Panc1 (cell line): ENCODE data around the gene FAM90A1. TPM values are rescaled to one million over a fixed set of nuclear protein-coding genes. Genes with fewer than 3 reads are reported as not detected.
"Not testable (repeated sequence)": the region's sequence is repeated elsewhere in the genome, so short reads cannot be mapped to it uniquely, and the experiment has no call there.

Experiments
- ATAC-seq: fragments of 200-7000 bp; cut with Tn5 transposase; 2 replicates; pipeline ENCODE4 v1.9.1; 2020; ENCODE audit warnings: mild to moderate bottlenecking, moderate library complexity
- BruUV-seq: library from RNA; stranded (reverse); fragments of 400-500 nt; replicated peaks from 2 replicates; lab custom pipeline; 2021; lab: Mats Ljungman, UMichigan
- CTCF ChIA-PET: fragments of 300-600 bp; sonication (Branson Sonifier 250); formaldehyde crosslinking; loops from one replicate; lab custom pipeline; 2022; ENCODE audit warnings: antibody characterized with exemption; lab: Charles Lee
- POLR2A ChIA-PET: fragments of 300-600 bp; sonication (Branson Sonifier 250); formaldehyde crosslinking; loops from one replicate; lab custom pipeline; 2022; ENCODE audit warnings: antibody characterized with exemption; lab: Charles Lee
- DNase-seq: peaks from one replicate; pipeline ENCODE4 v3.0.0-alpha.2; 2010; ENCODE audit warnings: low read depth, low spot score
- H3K27ac ChIP-seq: 2 replicates; pipeline ENCODE4 v1.5.1; 2011; ENCODE audit warnings: mild to moderate bottlenecking, low read length, inconsistent platforms
- H3K27me3 ChIP-seq: fragments of 200-500 bp; sonication (Bioruptor generic); 2 replicates; pipeline ENCODE4 v1.6.0; 2014; ENCODE audit warnings: low read length, inconsistent platforms; ENCODE audit not compliant: control insufficient read depth, insufficient read depth
- H3K36me3 ChIP-seq: fragments of 200-500 bp; sonication (Bioruptor generic); 2 replicates; pipeline ENCODE4 v1.5.1; 2014; ENCODE audit warnings: inconsistent platforms, mild to moderate bottlenecking, low read length, moderate library complexity; ENCODE audit not compliant: control insufficient read depth, insufficient read depth
- H3K4me1 ChIP-seq: 2 replicates; pipeline ENCODE4 v1.5.1; 2011; ENCODE audit warnings: inconsistent platforms, mild to moderate bottlenecking, low read length, moderate library complexity; ENCODE audit not compliant: control insufficient read depth, insufficient read depth
- H3K4me3 ChIP-seq, 2 experiments: 2 replicates each; pipeline ENCODE4 v1.5.1; 2011 to 2012; ENCODE audit warnings: low read depth in 2 of 2, low read length in 2 of 2, mild to moderate bottlenecking in 2 of 2, inconsistent platforms in 1 of 2, moderate library complexity in 1 of 2
- H3K9me3 ChIP-seq: fragments of 200-500 bp; sonication (Bioruptor generic); 2 replicates; pipeline ENCODE4 v1.5.1; 2014; ENCODE audit warnings: low read depth, mild to moderate bottlenecking, inconsistent platforms, low read length, moderate library complexity; ENCODE audit not compliant: control insufficient read depth, insufficient read depth
- POLR2AphosphoS5 ChIP-seq: IDR thresholded peaks from 2 replicates; pipeline ENCODE4 v1.6.1; 2012; ENCODE audit warnings: mild to moderate bottlenecking, low read depth, low read length, moderate library complexity
- REST ChIP-seq, 2 experiments: IDR thresholded peaks; 2 replicates each; pipeline ENCODE4 v1.6.1; 2011 to 2012; ENCODE audit warnings: low read depth in 2 of 2, control low read depth in 1 of 2, low read length in 1 of 2, mild to moderate bottlenecking in 1 of 2, moderate library complexity in 1 of 2; ENCODE audit not compliant: insufficient read depth in 1 of 2
- SIN3A ChIP-seq: IDR thresholded peaks from 2 replicates; pipeline ENCODE4 v1.6.1; 2012; ENCODE audit warnings: low read depth, mild to moderate bottlenecking, low read length, moderate library complexity, borderline replicate concordance; ENCODE audit not compliant: insufficient read depth
- TCF7L2 ChIP-seq: IDR thresholded peaks from 2 replicates; pipeline ENCODE4 v1.6.1; 2011; ENCODE audit warnings: mild to moderate bottlenecking, low read depth, low read length, inconsistent platforms
- in situ Hi-C: cut with HindIII; loops from 2 replicates; pipeline ENCODE4 v1.10.0; 2016; ENCODE audit warnings: low sequenced_read_pairs, low pct_unique_long_range_greater_than_20kb
- intact Hi-C: fragments of 100-400 bp; cut with micrococcal nuclease; formaldehyde crosslinking; loops from one replicate; pipeline ENCODE4 v1.10.0; 2022; ENCODE audit not compliant: unreplicated experiment
- total RNA-seq: library from RNA; stranded (reverse); gene quantifications from one replicate; pipeline ENCODE4 v1.2.1, GENCODE V29; 2021; ENCODE audit not compliant: unreplicated experiment

FAM90A1 gene
- total RNA-seq, 1 experiment from 2014 or later, result not detected

- Histone ChIP-seq H3K4me3 (no peak overlapping the region), H3K9me3 (no peaks in the 10 kb centered on the region), H3K36me3 (no peaks in the 10 kb centered on the region), H3K27ac (no peak overlapping the region), H3K27me3 (no peaks in the 10 kb centered on the region), H3K4me1 (no peaks in the 10 kb centered on the region)
- BruUV-seq, result no TSS peak
- ChIA-PET CTCF (interaction anchor here (0.7 kb wide), 1 partner anchor 183 kb away, joined by 11 read pairs; no protein-coding TSS in a partner anchor), POLR2A (no interaction called here)
- intact Hi-C loops, result no loop called here
- TF ChIP-seq POLR2AphosphoS5 (no peak), TCF7L2 (no peak), REST (IDR thresholded peaks at IDR 0.05; ENCODE audit: insufficient read depth in 1 of 2, low read depth in 2 of 2, low read length in 1 of 2) (no peak), SIN3A (no peak)
- ATAC-seq, result no peak
- in situ Hi-C loops, result no loop called here
- no peak for DNase-seq
These were observed 1.1 kb downstream of the FAM90A1 start for GRCh38 chr12:8226355-8226754.

DNA sequence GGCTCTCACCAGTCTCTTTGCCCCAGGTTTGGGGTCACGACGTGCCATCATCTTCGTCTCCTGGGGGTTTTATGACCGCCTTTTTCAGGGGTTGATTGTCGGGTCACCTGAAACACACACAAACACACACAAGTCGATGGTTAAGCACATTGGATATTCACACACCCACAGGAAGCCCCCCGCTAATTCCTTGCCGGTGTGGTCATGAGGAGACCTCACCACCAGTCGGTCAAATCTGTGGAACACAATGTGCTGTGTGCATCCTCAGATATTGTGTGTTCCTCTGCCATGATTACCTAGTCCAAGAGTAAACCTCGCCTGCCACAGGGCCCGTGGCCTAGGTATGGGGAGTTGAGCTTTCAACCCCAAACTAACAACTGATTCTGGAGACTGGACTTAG lies 2.6 kb downstream of the FAM90A1 start:
- H3K4me1 ChIP-seq, ATAC-seq, POLR2A ChIA-PET, intact Hi-C loops, H3K9me3 ChIP-seq, H3K27me3 ChIP-seq, H3K36me3 ChIP-seq, BruUV-seq, H3K27ac ChIP-seq, CTCF ChIA-PET, H3K4me3 ChIP-seq, DNase-seq, in situ Hi-C loops: not testable (repeated sequence)

DNA sequence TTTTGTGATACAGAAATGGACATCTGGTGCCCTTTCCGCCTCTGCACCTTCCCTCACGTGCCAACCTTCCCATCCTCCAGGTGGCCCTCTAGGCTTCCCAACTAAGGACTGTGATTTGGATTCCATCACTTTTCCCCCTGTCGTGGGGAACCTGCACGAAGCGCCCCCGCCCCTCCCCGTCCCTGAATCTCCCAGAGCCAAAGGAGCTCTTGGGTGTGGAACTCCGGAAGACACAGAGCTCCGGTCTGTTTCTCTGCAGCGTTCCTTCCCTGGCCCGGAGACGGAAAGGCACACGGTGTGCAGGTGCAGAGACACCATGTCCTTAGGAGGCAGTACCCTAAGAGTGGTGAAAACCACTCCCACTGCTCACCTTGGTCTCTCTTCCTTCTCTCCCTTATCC lies 3.8 kb downstream of the FAM90A1 start:
- ATAC-seq, POLR2A ChIA-PET, H3K27me3 ChIP-seq, H3K36me3 ChIP-seq, H3K9me3 ChIP-seq, H3K4me3 ChIP-seq, intact Hi-C loops, H3K4me1 ChIP-seq, DNase-seq, BruUV-seq, CTCF ChIA-PET, in situ Hi-C loops, H3K27ac ChIP-seq: not testable (repeated sequence)

- POLR2A ChIA-PET, H3K4me3 ChIP-seq, H3K36me3 ChIP-seq, DNase-seq, ATAC-seq, H3K9me3 ChIP-seq, H3K27ac ChIP-seq, H3K27me3 ChIP-seq, intact Hi-C loops, H3K4me1 ChIP-seq, BruUV-seq, in situ Hi-C loops, CTCF ChIA-PET: not testable (repeated sequence)
These were observed 5.1 kb downstream of the FAM90A1 start for GRCh38 chr12:8222303-8222702.

DNA sequence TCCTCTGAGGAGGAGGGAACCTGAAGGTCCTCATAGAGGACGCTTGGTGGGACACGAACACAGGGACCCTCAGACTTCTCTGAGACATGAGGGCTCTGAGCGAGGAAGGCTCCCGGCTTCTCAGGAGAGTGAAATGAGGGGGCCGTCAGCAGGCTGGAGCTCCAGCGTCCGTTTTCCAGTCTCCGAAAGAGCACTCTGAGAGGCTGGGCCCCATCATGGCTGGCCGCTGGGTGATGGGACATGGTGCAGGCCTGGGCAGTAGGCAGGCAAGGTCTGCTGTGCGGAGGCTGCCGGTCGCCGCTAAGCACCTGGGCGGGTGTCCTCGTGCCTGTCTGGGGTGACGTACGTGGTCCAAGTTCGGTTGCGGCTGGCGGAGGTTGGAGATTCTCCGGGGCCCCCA lies 5.6 kb downstream of the FAM90A1 start:
- POLR2A ChIA-PET, H3K27me3 ChIP-seq, H3K27ac ChIP-seq, H3K9me3 ChIP-seq, H3K4me1 ChIP-seq, intact Hi-C loops, CTCF ChIA-PET, ATAC-seq, H3K4me3 ChIP-seq, BruUV-seq, H3K36me3 ChIP-seq, in situ Hi-C loops, DNase-seq: not testable (repeated sequence)

DNA sequence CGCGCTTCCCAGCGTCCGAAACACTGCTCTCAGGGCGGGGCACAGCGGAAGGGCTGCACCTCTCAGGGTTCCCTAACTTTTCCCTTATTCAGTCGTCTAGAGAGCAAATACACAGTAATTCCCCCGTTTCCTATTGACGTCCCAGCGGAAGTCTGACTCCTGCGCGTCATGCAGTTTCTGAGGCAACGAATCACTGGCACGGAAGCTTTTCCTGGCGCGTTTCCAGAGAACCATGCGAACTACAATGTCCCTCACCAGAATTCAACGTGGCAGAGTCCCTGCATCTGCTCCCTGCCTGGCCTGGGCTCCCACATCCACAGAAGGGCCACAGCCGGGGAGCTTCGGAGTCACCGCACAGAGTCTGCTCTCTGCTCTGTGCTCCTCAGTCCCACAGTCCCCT lies 6.0 kb downstream of the FAM90A1 start:
- H3K4me3 ChIP-seq, BruUV-seq, DNase-seq, H3K4me1 ChIP-seq, H3K9me3 ChIP-seq, intact Hi-C loops, POLR2A ChIA-PET, CTCF ChIA-PET, H3K36me3 ChIP-seq, ATAC-seq, H3K27ac ChIP-seq, H3K27me3 ChIP-seq, in situ Hi-C loops: not testable (repeated sequence)
